Kasumi-1 (cell line): ENCODE measurements around the gene JOSD1.

Source experiments
- DNase-seq, 2 experiments: peaks; one replicate each; lab custom pipeline; 2025; lab: John Stamatoyannopoulos, UW

JOSD1 gene

DNA sequence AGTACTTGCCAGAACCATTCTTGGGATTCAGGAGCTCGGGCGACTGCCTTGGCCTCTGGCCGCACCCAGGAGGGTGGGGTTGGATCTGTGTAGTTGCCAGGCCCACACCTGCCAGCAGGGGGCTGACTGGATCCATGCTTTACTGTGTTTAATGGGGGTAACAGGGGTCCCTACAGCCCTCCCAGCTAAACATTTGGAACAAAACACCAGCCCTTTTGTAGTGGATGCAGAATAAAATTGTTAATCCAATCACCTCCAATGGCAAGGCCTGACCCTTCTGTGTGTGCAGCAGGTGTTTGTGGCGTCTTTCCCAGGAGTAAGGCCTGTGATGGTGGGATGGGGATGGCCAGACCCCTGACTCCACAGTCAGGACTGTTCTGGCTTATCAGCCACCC lies 32.6 kb upstream of the JOSD1 start:
- DNase-seq, result peak; percentile 12 to 33

DNA sequence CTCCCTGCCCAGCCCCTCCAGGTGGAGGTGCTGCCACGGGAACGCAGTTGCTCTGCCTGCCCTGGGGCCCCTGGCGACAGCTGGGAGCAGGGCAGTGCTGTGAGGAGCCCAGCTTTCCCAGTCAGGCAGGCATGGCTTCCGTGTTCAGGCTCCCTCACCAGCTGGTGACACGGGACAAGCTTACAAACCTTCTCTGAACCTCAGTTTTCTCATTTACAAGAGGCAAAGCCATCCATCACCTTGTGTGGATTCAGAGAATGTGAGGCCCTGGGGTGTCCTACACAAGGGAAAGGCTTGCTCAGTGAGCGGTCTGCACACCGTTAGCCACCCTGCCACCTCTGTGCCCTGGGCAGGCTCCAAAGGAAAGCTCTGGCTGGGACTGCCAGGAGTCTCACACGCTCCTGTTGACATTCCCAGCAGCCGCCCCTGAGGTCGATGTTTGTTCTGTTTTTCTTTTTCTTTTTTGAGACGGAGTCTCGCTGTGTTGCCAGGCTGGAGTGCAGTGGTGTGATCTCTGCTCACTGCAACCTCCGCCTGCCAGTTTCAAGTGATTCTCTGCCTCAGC lies 31.6 kb upstream of the JOSD1 start:
- no peak for DNase-seq

DNA sequence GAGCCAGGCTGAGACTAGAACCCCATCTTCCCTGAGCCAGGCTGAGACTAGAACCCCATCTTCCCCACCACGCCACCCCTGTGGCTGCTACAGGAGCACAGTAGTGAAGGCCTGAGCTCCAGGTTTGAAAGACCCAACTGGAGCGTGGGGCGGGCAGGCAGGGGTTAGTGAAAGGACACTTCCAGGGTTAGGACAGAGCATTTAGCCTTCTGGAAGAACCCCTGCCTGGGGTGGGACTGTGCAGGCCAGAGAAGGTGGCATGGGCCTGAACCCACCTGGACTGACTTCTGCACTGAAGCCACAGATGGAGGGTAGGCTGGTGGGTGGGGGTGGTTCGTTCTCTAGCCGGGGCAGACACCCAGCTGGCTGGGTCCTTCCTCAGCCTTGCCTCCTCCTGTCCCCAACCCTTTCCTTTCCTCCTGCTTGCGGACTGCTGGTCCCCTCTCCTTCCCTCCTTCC lies 31.0 kb upstream of the JOSD1 start:
- DNase-seq, result no peak

DNA sequence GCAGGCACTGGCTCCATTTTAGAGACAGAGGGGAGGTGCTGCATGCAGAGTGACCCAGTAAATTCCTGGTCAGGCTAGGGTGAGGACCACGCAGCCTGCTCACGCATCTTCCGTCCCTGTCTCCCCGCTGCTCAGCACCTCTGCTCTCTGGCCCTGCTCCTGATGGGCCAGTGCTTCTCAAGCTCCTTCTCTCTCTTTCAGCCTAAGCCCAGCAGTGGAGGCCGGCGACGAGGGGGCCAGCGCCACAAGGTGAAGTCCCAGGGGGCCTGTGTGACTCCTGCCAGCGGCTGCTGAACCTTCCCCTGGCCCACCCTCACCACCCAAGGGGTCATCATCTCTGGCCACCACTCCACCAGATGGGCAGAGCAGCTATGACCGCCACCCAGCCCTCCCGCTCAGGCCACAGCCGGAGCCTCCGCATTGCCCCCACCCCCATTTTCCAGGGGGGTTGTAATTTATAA lies 29.7 kb upstream of the JOSD1 start:
- no peak for DNase-seq

DNA sequence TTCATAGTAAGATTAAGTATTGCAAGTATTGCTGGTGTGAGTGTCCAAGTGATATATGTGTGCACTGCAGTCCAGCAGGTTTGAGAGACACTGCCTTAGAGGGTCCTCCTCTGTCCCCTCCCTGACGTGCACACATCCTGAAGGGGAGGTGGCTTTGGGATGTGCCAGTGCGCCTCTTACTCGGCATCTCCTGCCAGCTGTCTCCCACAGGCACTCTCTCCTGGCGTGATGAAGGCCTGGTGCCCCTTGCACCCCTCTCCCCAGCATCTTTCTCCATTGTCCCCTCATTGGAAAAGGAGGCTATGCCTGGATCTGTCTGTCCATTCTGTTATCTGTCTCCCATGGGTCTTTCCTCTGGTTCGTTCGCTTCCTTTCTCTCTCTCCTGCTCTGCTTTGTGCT lies 29.2 kb upstream of the JOSD1 start:
- no peak for DNase-seq

DNA sequence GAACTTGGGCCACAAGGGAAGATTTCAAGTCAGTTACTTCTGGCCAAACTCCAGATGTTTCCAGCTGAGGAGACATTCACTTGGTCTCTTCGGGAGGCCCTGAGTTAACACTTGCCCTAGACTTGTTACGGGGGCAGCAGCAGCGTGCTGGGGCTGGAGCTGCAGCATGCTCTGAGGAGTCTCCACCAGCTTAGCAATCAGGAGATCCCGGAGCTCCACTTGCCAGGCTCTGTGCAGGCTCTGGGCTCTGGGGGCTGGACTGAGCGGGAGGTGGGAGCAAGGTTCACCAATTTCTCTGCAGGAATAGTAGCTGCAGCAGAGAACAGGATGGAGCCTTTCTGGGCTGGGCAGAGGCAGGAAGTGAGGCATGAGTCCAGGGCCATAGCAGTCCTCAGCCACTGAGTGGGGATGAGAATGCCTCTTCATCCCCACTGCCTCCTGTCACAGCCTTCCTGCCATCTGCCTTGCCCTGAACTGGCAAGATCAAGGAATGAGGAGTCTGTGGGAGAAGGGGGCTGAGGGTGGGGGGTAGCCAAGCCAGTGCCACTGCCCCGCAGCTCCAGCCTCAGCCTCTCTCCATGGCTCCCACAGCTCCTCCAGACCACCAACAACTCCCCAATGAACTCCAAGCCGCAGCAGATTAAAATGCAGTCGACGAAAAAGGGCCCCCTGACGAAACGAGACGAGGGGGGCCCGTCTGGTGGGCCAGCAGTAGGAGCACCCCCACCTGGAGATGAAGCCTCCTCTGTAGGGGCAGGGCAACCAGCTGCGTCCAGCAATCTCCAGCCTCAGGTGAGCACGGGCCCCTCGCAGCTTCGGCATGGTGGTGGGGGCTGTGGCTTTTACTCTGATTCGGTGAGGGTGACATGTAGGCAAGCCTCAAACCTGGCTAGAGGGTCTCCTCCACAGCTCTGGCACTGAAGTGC lies 28.4 kb upstream of the JOSD1 start:
- no peak for DNase-seq

DNA sequence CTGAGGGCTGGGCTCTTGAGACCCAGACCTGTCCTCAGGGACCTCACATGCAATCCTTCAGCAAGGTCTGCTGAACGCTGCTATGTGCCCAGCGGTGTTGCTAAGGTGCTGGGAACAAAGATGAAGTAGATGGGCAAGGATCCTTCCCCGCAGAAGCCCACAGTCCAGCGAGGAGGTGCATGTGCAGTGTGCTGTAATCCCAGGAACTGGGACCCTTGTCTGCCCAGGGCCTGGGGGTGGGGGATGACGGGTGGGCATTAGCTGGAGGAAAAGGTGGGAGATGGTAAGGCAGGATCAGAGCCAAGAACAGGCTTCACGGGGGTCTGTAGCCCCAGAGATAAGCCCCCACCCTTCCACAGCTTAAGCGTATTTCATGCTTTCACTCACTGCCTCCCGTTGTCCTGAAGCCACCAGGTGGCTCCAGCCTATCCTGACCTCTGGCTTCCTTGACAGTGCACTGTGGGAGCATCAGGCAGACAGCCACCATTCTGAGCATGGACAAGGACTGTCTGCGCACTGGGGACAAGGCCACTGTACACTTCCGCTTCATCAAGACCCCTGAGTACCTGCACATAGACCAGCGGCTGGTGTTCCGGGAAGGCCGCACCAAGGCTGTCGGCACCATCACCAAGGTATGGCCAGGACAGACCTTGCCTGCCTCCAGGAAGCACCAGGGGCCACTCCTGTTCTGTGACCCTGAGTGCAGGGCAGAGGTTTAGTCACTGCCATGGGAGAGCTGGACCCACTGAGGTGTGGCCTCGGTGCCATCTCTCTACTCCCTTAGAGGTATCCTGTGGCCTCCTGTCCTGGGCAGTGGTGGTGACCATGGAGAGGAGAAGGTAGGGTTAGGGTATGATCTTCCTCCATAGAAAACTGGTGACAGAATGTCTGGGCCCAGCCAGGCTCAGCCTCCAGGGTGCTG lies 27.0 kb upstream of the JOSD1 start:
- DNase-seq, result no peak

DNA sequence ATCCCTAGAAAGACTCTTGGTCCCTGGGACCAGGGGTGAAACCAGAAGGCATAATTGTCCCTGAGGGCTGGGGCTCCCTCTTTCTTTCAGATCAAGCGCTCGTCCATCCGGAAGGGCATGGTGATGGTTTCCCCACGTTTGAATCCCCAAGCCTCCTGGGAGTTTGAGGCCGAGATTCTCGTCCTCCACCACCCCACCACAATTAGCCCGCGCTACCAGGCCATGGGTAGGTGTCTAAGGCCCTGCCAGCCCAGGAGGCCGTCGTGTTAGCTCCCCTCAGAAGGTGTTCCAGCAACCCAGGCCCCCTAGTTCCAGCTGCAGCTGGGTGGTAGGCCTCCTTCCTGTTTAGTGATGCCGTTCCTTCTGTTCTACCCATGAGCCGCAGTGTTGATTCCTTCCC lies 26.4 kb upstream of the JOSD1 start:
- no peak for DNase-seq

DNA sequence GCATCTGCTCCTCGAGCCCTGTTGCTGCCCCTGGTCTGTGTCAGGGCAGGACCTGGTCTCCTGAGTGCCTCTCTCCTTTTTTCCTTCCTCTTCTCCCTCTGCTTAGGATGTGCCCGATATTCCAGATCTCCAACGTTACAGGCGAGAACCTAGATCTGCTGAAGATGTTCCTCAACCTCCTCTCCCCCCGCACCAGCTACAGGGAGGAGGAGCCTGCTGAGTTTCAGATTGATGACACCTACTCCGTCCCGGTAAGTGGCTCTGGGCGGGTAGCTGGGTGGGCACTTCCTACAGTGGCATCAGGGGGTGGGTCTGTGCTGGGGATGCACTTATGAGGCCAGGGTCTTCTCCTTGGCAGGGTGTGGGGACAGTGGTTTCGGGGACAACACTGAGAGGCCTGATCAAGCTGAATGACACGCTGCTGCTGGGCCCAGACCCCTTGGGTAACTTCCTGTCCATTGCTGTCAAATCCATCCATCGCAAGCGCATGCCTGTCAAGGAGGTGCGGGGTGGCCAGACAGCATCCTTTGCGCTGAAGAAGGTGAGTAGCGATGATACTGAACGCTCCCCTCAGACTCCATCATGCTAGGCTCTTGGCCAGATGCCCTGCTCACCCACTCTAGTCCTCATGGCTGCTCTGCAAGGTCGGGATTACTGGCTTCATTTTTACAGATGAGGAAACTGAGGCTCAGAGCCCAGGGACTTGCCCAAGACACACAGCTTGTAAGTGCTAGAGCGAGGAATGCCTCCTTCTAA lies 25.3 kb upstream of the JOSD1 start:
- no peak for DNase-seq

DNA sequence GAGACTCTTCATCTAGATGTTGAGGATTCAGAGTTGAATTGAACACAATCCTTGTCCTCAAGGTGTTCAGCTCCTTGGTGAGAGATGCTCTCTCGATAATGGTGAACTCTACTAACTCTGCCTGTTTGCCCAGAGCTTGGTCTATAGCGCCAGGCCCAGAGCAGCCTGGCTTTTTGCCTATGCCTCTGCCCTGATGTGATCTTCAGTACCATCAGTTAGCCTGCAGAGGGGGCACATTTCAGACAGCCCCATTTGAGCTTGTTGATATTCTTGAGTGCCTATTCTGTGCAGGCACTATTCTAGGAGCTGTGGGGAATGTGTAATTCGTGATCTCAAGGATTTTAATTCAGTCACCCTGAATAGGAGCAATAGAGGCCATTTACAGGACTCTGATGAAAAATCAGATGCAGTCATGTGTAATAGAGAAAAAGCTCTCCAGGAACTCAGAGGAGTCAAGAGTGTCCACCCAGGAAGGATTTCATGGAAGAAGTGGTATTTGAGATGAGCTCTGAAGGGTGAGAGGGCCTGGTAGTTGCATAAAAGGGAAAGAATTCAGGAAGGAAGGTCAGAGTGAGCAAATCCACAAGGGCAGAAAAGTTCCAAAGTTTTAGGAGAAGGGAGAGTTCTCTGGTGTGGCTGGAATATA lies 24.3 kb upstream of the JOSD1 start:
- DNase-seq, result peak; percentile 57 to 67

DNA sequence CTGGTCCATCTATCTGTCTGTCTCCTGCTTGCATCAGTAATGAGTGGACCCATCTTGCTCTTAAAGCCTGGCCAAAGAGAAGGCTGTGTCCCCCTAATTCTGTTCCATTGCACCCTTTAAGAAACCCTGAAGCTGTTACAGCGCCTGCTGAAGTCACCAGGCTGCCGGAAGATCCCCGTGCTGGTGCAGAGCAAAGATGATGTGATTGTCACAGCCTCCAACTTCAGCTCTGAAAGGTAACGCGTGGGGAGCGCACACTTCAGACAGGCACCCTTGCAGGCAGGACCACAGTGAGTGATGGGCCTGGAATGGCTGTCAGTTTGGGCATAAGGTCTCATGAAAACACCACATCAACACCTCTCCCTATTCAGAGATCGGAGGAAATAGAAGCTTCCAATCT lies 23.4 kb upstream of the JOSD1 start:
- DNase-seq, result no peak

DNA sequence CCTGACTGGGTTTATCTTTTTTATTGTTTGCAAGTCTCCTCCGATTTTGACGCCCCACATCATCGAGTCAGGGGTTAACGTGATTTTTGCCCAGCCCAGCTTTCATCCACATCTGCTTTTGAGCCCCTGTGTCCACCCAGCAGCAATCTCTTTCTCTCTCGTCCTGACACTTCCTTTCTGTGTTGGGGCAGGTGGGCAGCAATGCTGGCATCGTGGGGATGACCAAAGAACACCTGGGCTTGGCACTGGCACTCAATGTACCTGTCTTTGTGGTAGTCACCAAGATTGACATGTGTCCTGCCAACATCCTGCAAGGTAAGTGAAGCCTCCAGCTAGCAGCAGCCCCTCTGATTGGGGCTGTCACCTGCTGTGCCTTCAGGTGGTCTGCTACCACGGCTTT lies 20.8 kb upstream of the JOSD1 start:
- no peak for DNase-seq

DNA sequence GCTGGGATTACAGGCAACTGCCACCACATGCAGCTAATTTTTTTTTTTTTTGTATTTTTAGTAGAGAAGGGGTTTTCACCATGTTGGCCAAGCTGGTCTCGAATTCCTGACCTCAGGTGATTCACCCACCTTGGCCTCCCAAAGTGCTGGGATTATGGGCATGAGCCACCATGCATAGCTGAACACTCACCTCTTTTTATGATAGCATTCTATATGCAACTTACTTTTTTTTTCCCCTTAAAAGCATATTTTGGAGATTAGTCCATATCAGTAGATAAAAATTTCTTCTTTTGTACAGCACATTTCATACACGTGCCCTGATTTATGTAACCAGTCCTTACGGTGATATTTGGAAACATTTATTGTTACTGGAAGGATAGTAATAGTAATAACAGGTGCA lies 19.6 kb upstream of the JOSD1 start:
- DNase-seq, result no peak

DNA sequence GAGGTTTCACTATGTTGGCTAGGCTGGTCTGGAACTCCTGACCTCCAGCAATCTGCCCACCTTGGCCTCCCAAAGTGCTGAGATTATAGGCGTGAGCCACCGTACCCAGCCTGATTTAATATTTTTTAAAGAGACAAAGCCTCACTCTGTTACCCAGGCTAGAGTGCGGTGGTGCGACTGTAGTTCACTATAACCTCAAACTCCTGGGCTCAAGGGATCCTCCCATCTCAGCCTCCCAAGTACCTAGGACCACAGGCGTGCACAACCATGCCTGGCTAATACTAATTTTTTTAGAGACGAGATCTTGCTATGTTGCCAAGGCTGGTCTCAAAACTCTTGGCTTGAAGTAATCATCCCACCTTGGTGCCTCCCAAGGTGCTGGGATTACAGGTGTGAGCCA lies 18.5 kb upstream of the JOSD1 start:
- DNase-seq, result no peak

DNA sequence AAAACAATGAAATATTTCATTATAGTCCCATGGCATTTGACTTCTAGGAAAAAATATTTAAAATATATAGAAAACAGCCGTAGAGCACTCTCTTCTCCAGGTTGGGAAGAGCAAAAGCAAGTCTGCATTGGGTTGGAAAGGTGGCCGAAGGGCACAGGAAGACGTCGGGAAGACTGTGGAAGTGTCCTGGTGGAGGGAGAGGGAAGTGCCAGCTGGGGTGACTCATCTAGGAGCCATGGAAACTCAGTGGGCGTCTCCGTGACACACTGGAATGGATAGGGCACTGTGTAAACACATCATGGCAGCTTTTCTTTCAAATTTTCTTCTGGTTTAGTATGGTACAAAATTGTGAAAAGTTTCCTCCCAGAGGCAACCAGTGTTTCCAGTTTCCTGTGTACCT lies 17.7 kb upstream of the JOSD1 start:
- DNase-seq, result no peak

DNA sequence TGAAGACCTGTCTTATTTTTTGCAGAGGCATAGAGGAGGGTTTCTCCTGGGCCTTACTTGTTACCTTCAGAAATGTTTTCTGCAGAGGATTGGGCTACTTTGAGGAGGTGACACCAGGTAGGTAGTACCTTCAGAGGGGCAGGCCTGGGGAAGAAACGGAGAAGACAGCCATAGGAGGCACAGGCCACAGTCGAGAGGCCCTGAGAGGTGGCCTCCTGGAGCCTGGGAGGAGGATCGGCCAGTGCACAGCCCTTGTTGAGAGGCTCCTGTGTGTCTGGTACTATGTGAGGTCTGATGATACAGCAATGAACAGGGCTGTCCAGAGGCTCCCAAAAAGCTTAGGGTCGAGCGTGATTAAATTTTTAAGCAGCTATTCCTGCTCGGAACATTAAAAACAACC lies 16.5 kb upstream of the JOSD1 start:
- DNase-seq, result no peak

DNA sequence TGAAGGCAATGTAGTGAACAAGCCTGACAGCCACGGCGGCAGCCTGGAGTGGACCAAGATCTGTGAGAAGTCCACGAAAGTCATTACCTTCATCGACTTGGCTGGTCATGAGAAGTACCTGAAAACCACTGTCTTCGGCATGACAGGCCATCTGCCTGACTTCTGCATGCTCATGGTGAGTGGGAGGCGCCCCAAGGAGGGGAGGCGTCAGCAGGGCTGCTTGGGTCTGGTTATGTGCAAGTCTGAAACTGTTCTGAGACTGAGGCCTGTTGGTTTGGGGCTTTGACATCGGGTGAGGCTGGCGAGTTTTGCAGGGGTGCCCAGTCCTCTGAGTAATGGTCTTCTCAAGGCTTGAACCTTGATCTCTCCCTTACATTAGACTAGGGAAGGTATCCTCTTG lies 16.1 kb upstream of the JOSD1 start:
- no peak for DNase-seq

DNA sequence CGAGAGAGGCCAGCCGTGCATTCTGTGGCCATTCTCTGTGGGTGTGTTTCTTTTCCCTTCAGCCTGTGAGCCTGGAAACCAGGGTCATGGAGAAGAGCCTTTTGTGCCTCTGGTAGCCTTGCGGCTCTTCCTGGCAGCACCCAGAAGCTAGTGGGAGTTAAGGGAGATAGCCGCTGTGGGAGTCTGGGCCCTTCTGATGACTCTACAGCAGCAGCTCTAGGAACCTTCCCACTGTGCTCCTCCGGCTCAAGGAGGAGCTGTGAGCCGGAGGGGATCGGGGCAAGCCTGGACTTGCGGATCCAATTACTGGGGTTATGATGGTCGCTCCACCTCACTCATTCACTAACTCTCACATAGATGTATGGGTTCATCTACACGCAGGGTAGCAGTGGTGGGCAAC lies 15.5 kb upstream of the JOSD1 start:
- DNase-seq, result no peak

DNA sequence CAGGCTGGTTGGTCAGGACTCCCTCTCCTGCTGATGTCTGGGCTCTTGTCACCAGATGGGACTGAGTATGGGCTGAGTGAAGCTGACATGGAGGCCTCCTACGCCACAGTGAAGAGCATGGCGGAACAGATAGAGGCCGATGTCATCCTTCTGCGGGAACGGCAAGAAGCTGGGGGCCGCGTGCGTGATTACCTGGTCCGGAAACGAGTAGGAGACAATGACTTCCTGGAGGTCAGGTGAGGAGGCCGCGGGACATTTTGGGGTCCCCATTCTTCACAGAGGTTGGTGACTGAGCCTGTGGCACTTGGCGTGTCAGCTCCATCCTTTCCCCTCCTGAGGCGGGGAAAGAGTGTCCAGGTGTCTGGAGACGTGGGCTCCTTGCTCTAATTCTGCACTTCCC lies 15.1 kb upstream of the JOSD1 start:
- no peak for DNase-seq

DNA sequence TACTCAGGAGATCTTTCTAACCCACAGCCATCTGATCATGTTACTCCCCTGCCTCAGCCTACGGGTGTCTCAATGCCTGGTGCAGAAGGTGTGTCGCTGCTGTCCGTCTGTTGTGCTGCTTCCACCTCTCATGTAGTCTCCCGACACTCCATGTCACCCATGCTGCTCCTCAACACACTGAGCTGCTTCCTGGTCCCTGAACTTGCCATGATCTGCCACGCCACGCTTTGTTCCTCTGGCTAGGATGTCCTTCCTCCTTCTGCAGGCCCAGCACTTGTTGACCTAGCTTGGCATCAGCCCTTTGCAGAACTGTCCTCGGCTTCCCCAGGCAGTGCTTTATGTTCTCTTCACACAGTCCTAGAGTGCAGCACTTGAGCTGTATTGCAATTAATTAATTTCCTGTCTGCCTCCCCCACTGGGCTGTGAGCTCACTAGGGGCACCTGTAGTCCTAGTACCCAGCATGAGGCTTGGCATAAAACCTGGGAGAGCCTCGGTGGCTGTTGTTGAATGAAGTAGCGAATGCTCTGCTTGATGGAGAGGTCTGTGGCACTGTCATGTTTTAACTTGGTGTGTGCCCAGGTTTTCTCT lies 14.5 kb upstream of the JOSD1 start:
- DNase-seq, result peak in 1 of 2 experiments; percentile 12

DNA sequence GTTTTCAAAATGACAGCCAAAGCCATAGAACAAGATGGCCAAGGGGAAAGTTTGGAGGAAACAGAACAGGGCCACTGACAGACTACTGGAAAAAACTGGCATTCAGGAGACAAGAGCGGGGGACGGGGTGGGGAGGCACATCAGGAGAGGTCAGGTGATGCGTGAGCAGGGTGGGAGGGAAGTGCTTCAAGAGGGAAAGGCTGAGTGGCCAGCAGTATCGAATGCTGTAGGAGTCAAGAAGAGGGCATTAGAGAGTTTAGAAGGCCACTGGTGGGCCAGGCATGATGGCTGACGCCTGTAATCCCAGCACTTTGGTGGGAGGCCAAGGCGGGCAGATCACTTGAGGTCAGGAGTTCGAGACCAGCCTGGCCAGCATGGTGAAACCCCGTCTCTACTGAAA lies 13.2 kb upstream of the JOSD1 start:
- DNase-seq, result no peak
